K562 (cell line): ENCODE measurements around the gene SHB. TPM values are rescaled to one million over a fixed set of nuclear protein-coding genes. Genes with fewer than 3 reads are reported as not detected.

ENCODE experiments used
- ATAC-seq: fragments of 200-7000 bp; cut with Tn5 transposase; 3 replicates; pipeline ENCODE4 v1.9.1; 2020; ENCODE audit warnings: moderate library complexity
- BruUV-seq: library from RNA; stranded (reverse); fragments of 400-500 nt; replicated peaks from 2 replicates; lab custom pipeline; 2021; lab: Mats Ljungman, UMichigan
- CTCF ChIA-PET: fragments of 300-600 bp; formaldehyde crosslinking; extraction: SDS; loops from one replicate; lab custom pipeline; 2021; ENCODE audit warnings: low intra/inter-chr PET ratio; lab: Yijun Ruan, JAX
- POLR2A ChIA-PET: fragments of 300-600, 350-650 bp; sonication (Branson Sonifier 250); formaldehyde crosslinking; extraction: SDS; loops from one replicate; lab custom pipeline; 2021; ENCODE audit warnings: antibody characterized with exemption, inconsistent platforms; lab: Yijun Ruan, JAX
- DNase-seq, 4 experiments: peaks; one replicate each; pipeline versions ENCODE4 v3.0.0 to v3.0.0-alpha.2; 2011 to 2018; ENCODE audit warnings: low spot score in 3 of 4, mixed read lengths in 3 of 4; ENCODE audit errors: extremely low read depth in 1 of 4
- FAIRE-seq: peaks from 2 replicates; lab custom pipeline; 2011; peaks lifted over from hg19 to GRCh38; lab: Jason Lieb, UNC
- H2AFZ ChIP-seq: 2 replicates; pipeline ENCODE4 v1.6.0; 2011; ENCODE audit warnings: low read depth, low read length, control low read depth, inconsistent platforms
- H3K27ac ChIP-seq: fragments of 200-600 bp; 3 replicates; pipeline ENCODE4 v1.8.0; 2011; ENCODE audit warnings: low read depth, mild to moderate bottlenecking, control low read depth, inconsistent platforms, low read length, moderate library complexity, mixed read lengths; ENCODE audit errors: extremely low read depth
- H3K27me3 ChIP-seq, 2 experiments: fragments of 300-600 bp in 1 of 2; 2 replicates in 1 of 2; 3 replicates in 1 of 2; pipeline versions ENCODE4 v1.6.0 to v1.8.0; 2011; ENCODE audit warnings: inconsistent platforms in 2 of 2, low read length in 2 of 2, mild to moderate bottlenecking in 1 of 2, mixed read lengths in 1 of 2, moderate library complexity in 1 of 2; ENCODE audit not compliant: control insufficient read depth in 2 of 2, insufficient read depth in 2 of 2
- H3K36me3 ChIP-seq: fragments of 300-600 bp; 3 replicates; pipeline ENCODE4 v1.8.0; 2011; ENCODE audit warnings: mild to moderate bottlenecking, low read length, inconsistent platforms; ENCODE audit not compliant: control insufficient read depth, insufficient read depth
- H3K4me1 ChIP-seq, 2 experiments: fragments of 200-600 bp in 1 of 2; replicated peaks in 1 of 2; 2 replicates in 1 of 2; 3 replicates in 1 of 2; pipeline versions ENCODE4 v1.5.1 to v1.8.0; 2011; ENCODE audit warnings: inconsistent platforms in 2 of 2, low read length in 2 of 2, mild to moderate bottlenecking in 1 of 2, mixed read lengths in 1 of 2, moderate library complexity in 1 of 2; ENCODE audit not compliant: control insufficient read depth in 2 of 2, insufficient read depth in 2 of 2
- H3K4me2 ChIP-seq: 2 replicates; pipeline ENCODE4 v1.6.1; 2011; ENCODE audit warnings: low read length, control low read depth, inconsistent platforms, mixed read lengths; ENCODE audit not compliant: insufficient read depth
- H3K4me3 ChIP-seq: fragments of 200-600 bp; sonication (generic), shearing (Covaris generic); 2 replicates; pipeline ENCODE4 v1.5.1; 2016; ENCODE audit warnings: control low read depth, inconsistent platforms
- H3K79me2 ChIP-seq: fragments of 200-600 bp; 3 replicates; pipeline ENCODE4 v1.8.0; 2011; ENCODE audit warnings: low read length, inconsistent platforms; ENCODE audit not compliant: control insufficient read depth, insufficient read depth
- H3K9ac ChIP-seq, 2 experiments: 2 replicates each; pipeline versions ENCODE4 v1.6.0 to v1.6.1; 2011; ENCODE audit warnings: low read depth in 2 of 2, low read length in 2 of 2, control low read depth in 1 of 2, inconsistent platforms in 1 of 2, mild to moderate bottlenecking in 1 of 2, mixed read lengths in 1 of 2; ENCODE audit not compliant: insufficient read depth in 1 of 2
- H3K9me1 ChIP-seq: one replicate; pipeline ENCODE4 v1.6.0; 2011; ENCODE audit warnings: inconsistent platforms, mild to moderate bottlenecking, low read length, moderate library complexity; ENCODE audit not compliant: control insufficient read depth, insufficient read depth
- H3K9me3 ChIP-seq: replicated peaks from 2 replicates; pipeline ENCODE4 v1.5.1; 2011; ENCODE audit warnings: low read depth, low read length, inconsistent platforms; ENCODE audit not compliant: control insufficient read depth, insufficient read depth
- H4K20me1 ChIP-seq: replicated peaks from 2 replicates; pipeline ENCODE4 v1.6.1; 2011; ENCODE audit warnings: low read length, inconsistent platforms, mixed read lengths; ENCODE audit not compliant: control insufficient read depth, insufficient read depth
- BCL6 ChIP-seq: fragments of 250-450 bp; sonication (Bioruptor Pico); IDR thresholded peaks from 2 replicates; pipeline ENCODE4 v1.4.0; 2020
- BRCA1 ChIP-seq, 2 experiments: fragments of 450-650 bp in 1 of 2; sonication (generic) in 1 of 2; formaldehyde crosslinking in 1 of 2; IDR thresholded peaks; 2 replicates each; pipeline versions ENCODE4 v1.5.0 to v1.6.1; 2017 to 2020; ENCODE audit warnings: mild to moderate bottlenecking in 1 of 2, missing genetic modification reagents in 1 of 2
- JUND ChIP-seq, 2 experiments: IDR thresholded peaks; 2 replicates in 1 of 2; 3 replicates in 1 of 2; pipeline ENCODE4 v1.6.1; 2011; ENCODE audit warnings: borderline replicate concordance in 2 of 2, low read depth in 2 of 2, low read length in 2 of 2, improper control_type of control experiment in 1 of 2, missing biosample characterization in 1 of 2, missing genetic modification characterization in 1 of 2, missing genetic modification reagents in 1 of 2
- MAFG ChIP-seq: fragments of 450-650 bp; conservative IDR thresholded peaks from 2 replicates; pipeline ENCODE4 v1.6.1; 2016; ENCODE audit warnings: missing genetic modification characterization, missing compliant biosample characterization
- NCOA4 ChIP-seq: fragments of 450-650 bp; IDR thresholded peaks from 2 replicates; pipeline ENCODE4 v1.6.1; 2018; ENCODE audit warnings: mild to moderate bottlenecking; ENCODE audit not compliant: partially characterized antibody
- ZNF184 ChIP-seq: sonication (generic); formaldehyde crosslinking; IDR thresholded peaks from 2 replicates; pipeline ENCODE4 v1.5.0; 2020; ENCODE audit warnings: missing genetic modification reagents
- ZNF444 ChIP-seq: fragments of 250-450 bp; sonication (Bioruptor Pico); IDR thresholded peaks from 2 replicates; pipeline ENCODE4 v1.4.0; 2020; ENCODE audit warnings: mild to moderate bottlenecking, moderate library complexity
- ZNF778 ChIP-seq: fragments of 450-650 bp; formaldehyde crosslinking; IDR thresholded peaks from 2 replicates; pipeline ENCODE4 v1.4.0; 2020; ENCODE audit warnings: mild to moderate bottlenecking, moderate library complexity
- WGBS: fragments of 100-300 bp; shearing (Covaris generic); methylation state at CpG from one replicate; pipeline ENCODE4 v1.1.6; 2016; ENCODE audit warnings: low coverage, mixed read lengths; ENCODE audit not compliant: insufficient coverage; ENCODE audit errors: missing lambda C conversion rate; 5-methylcytosine and 5-hydroxymethylcytosine counted together
- in situ Hi-C: fragments of 300-500 bp; cut with MboI; formaldehyde crosslinking; loops from 4 replicates; pipeline ENCODE4 v1.15.0; 2018; ENCODE audit warnings: inconsistent platforms, mixed read lengths
- intact Hi-C: fragments of 100-400 bp; cut with micrococcal nuclease; formaldehyde crosslinking; loops from 2 replicates; pipeline ENCODE4 v1.14.2; 2022
- polyA plus RNA-seq, 8 experiments: library from polyadenylated mRNA; depleted of rRNA in 4 of 8; stranded (reverse) in 5 of 8; unstranded in 3 of 8; fragments of >200 nt; fragmentation: Nextera tagmentation in 2 of 8; fragmentation: Illumina TruSeq in 1 of 8; extraction: Ambion mirVana in 2 of 8; extraction: Trizol in 1 of 8; gene quantifications; 2 replicates each; pipeline versions ENCODE4 v1.2.1 to v1.2.3, GENCODE V29; 2011 to 2014; ENCODE audit warnings: inconsistent platforms in 1 of 8, missing spikeins in 1 of 8
- total RNA-seq, 7 experiments: library from RNA; depleted of rRNA in 6 of 7; stranded (reverse); fragments of >200 nt in 6 of 7; fragmentation: Illumina TruSeq in 2 of 7; extraction: Trizol in 2 of 7; gene quantifications; 2 replicates each; pipeline versions ENCODE4 v1.2.1 to v1.2.3, GENCODE V29; 2011 to 2021; ENCODE audit warnings: low replicate concordance in 1 of 7
- TF ChIP-seq, protein P1 (sequence below): sonication (generic); formaldehyde crosslinking; IDR thresholded peaks from 2 replicates; pipeline ENCODE4 v1.8.1; 2023; ENCODE audit warnings: mild to moderate bottlenecking, missing genetic modification reagents, moderate library complexity
- TF ChIP-seq, protein P2 (sequence below): sonication (generic); formaldehyde crosslinking; IDR thresholded peaks from 2 replicates; pipeline ENCODE4 v1.8.1; 2023; ENCODE audit warnings: mild to moderate bottlenecking, missing genetic modification reagents
- TF ChIP-seq, protein P3 (sequence below): sonication (generic); formaldehyde crosslinking; IDR thresholded peaks from 2 replicates; pipeline ENCODE4 v1.8.0; 2022; ENCODE audit warnings: mild to moderate bottlenecking, low read depth, missing genetic modification reagents

SHB gene
- total and polyA plus RNA-seq, 9 of the 15 experiments (the other 6 are each of a cell fraction or from before 2014, with no cell fraction given) = 0.78 to 16.0 (median 5.3) TPM

DNA sequence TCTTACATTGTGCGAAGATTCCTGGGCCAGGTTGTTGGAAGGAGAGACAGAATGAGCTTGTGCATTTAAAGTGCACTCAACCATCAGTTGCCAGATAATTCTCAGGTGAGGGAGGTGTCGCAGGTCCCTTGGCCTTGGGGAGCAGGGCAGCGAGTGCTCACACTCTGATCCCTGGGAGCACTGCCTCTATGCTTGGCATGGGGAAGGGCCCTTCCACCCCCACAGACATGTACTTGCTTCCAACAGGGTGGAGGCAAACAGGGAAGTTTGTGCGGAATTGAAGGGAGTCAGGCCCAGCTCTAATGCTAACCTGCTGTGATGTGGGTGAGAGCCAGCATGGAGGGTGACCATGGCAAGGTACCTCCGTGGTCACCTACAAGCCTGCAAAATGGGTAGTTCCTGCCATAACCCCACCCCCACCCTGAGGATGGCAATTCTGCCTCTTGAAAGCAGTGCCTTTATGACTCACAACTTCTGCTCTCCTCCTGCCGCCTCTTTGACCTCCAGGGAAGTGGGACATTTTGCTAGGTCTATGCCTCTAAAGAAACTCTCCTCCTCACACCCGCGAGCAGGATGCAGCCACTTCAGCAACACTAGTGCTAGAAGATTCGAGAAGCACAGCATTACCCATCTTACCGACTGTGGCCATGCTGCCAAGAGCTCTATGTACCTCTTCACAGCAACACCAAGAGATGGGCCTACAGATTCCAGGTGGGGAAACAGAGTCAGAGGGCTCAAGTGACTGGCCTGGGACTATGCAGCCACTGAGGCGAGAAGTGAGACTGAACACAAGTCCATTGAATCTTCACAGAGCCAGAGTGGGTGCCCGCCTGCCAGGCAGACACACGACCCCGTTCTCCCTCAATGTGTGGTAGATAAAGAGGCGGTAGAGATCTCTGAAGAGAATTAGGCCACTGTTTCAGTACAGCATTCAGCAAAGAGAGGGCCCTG lies 143.0 kb downstream of the SHB start:
- POLR2A ChIA-PET = interaction anchor here (1.0 to 3.1 kb wide), 3 partner anchors 9 to 12 kb away, joined by 3 to 9 read pairs (median 3); no protein-coding TSS in a partner anchor
- 66% methylated on average over 15 of the region's 15 CpGs for whole genome bisulfite sequencing
- no peak for ATAC-seq
- Histone ChIP-seq H4K20me1 (peaks cover 10% of the 10 kb centered on the region; the same call in 1 of the 2 replicates), H3K9me1 (peaks cover 5% of the 10 kb centered on the region), H3K36me3 (peaks cover 5% of the 10 kb centered on the region; the same call in 1 of the 3 replicates), H3K4me3 (no peak overlapping the region), H3K4me1 (peaks cover 11 to 29% of the 10 kb centered on the region in 2 experiments; a peak in 4 of 5 replicates), H3K9ac (peak overlapping the region in 1 of 2 experiments; percentile 3; a peak in 1 of 4 replicates), H2AFZ (no peak overlapping the region), H3K27ac (no peak overlapping the region), H3K79me2 (no peaks in the 10 kb centered on the region), H3K9me3 (no peaks in the 10 kb centered on the region), H3K4me2 (no peak overlapping the region), H3K27me3 (no peaks in the 10 kb centered on the region)
- no peak for FAIRE-seq
- CTCF ChIA-PET = no interaction called here
- TF ChIP-seq ZNF444 (CRISPR knock-in tag) (no peak), BCL6 (CRISPR knock-in tag) (no peak), NCOA4 (no peak), BRCA1 (IDR thresholded peaks at IDR 0.05) (no peak), BRCA1 (CRISPR knock-in tag; IDR thresholded peaks at IDR 0.05) (no peak), ZNF184 (CRISPR knock-in tag) (no peak), MAFG (tag) (no peak), ZNF778 (CRISPR knock-in tag) (no peak), JUND (IDR thresholded peaks at IDR 0.05; ENCODE audit: borderline replicate concordance, low read depth, low read length) (peak; percentile 26; the same call in 1 of the 2 replicates), JUND (tag; IDR thresholded peaks at IDR 0.05; ENCODE audit: borderline replicate concordance, low read depth, low read length) (no peak)
- TF ChIP-seq, protein P1, sequence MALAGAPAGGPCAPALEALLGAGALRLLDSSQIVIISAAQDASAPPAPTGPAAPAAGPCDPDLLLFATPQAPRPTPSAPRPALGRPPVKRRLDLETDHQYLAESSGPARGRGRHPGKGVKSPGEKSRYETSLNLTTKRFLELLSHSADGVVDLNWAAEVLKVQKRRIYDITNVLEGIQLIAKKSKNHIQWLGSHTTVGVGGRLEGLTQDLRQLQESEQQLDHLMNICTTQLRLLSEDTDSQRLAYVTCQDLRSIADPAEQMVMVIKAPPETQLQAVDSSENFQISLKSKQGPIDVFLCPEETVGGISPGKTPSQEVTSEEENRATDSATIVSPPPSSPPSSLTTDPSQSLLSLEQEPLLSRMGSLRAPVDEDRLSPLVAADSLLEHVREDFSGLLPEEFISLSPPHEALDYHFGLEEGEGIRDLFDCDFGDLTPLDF = no peak
- TF ChIP-seq, protein P2, sequence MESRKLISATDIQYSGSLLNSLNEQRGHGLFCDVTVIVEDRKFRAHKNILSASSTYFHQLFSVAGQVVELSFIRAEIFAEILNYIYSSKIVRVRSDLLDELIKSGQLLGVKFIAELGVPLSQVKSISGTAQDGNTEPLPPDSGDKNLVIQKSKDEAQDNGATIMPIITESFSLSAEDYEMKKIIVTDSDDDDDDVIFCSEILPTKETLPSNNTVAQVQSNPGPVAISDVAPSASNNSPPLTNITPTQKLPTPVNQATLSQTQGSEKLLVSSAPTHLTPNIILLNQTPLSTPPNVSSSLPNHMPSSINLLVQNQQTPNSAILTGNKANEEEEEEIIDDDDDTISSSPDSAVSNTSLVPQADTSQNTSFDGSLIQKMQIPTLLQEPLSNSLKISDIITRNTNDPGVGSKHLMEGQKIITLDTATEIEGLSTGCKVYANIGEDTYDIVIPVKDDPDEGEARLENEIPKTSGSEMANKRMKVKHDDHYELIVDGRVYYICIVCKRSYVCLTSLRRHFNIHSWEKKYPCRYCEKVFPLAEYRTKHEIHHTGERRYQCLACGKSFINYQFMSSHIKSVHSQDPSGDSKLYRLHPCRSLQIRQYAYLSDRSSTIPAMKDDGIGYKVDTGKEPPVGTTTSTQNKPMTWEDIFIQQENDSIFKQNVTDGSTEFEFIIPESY (CRISPR knock-in tag) = 0 out of 2 replicates have a peak, but pooled peaks have one; percentile 24
- TF ChIP-seq, protein P3, sequence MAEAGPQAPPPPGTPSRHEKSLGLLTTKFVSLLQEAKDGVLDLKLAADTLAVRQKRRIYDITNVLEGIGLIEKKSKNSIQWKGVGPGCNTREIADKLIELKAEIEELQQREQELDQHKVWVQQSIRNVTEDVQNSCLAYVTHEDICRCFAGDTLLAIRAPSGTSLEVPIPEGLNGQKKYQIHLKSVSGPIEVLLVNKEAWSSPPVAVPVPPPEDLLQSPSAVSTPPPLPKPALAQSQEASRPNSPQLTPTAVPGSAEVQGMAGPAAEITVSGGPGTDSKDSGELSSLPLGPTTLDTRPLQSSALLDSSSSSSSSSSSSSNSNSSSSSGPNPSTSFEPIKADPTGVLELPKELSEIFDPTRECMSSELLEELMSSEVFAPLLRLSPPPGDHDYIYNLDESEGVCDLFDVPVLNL (CRISPR knock-in tag) = no peak
- DNase-seq = peak in 1 of 4 experiments; percentile 31
- intact Hi-C loops (loop anchor here (5.0 kb wide), 1 partner anchor 481 kb away; no protein-coding TSS in a partner anchor), in situ Hi-C loops (no loop called here)
- BruUV-seq = no TSS peak
